HG03558 (cell line): ENCODE data around the gene FLOT2.
"Not testable (repeated sequence)": the region's sequence is repeated elsewhere in the genome, so short reads cannot be mapped to it uniquely, and the experiment has no call there.

Source experiments
- ATAC-seq: cut with Tn5 transposase; IDR thresholded peaks from one replicate; pipeline ENCODE4 v1.9.1; 2021; ENCODE audit warnings: moderate number of reproducible peaks; ENCODE audit not compliant: unreplicated experiment; ENCODE audit errors: extremely low read depth

The FLOT2 gene

GRCh38 chr17:28898527-28898955 is 1.0 kb upstream of the FLOT2 start:
- no peak for ATAC-seq

- ATAC-seq, result no peak
These were observed 415 bp upstream of the FLOT2 start for GRCh38 chr17:28897769-28898526.

GRCh38 chr17:28896491-28896883 is 1.0 kb downstream of the FLOT2 start:
- no peak for ATAC-seq

- ATAC-seq, result no peak
These were observed 1.6 kb downstream of the FLOT2 start for GRCh38 chr17:28895794-28896447.

- not testable (repeated sequence) for ATAC-seq
These were observed 4.0 kb downstream of the FLOT2 start for GRCh38 chr17:28893248-28894183.

GRCh38 chr17:28892024-28892423 is 5.5 kb downstream of the FLOT2 start:
- ATAC-seq, result no peak

- no peak for ATAC-seq
These were observed 6.3 kb downstream of the FLOT2 start for GRCh38 chr17:28891201-28891600.

- ATAC-seq, result no peak
These were observed 7.5 kb downstream of the FLOT2 start for GRCh38 chr17:28889996-28890395.

GRCh38 chr17:28888832-28889231 is 8.7 kb downstream of the FLOT2 start:
- no peak for ATAC-seq

GRCh38 chr17:28887871-28888471 is 9.6 kb downstream of the FLOT2 start:
- ATAC-seq, result no peak

GRCh38 chr17:28885951-28886350 is 11.6 kb downstream of the FLOT2 start:
- no peak for ATAC-seq

GRCh38 chr17:28885363-28885762 is 12.2 kb downstream of the FLOT2 start:
- ATAC-seq, result no peak

- ATAC-seq, result no peak
These were observed 13.4 kb downstream of the FLOT2 start for GRCh38 chr17:28883967-28884702.

GRCh38 chr17:28882154-28882895 is 15.2 kb downstream of the FLOT2 start:
- ATAC-seq, result no peak

- ATAC-seq, result no peak
These were observed 15.9 kb downstream of the FLOT2 start for GRCh38 chr17:28881533-28882056.

- ATAC-seq, result no peak
These were observed 17.0 kb downstream of the FLOT2 start for GRCh38 chr17:28880572-28880945.

- no peak for ATAC-seq
These were observed 17.5 kb downstream of the FLOT2 start for GRCh38 chr17:28879886-28880571.

GRCh38 chr17:28878981-28879380 is 18.6 kb downstream of the FLOT2 start:
- ATAC-seq, result no peak
